Psoas muscle (tissue), 8 donors: ENCODE results near the gene RFWD3. TPM values are rescaled to one million over a fixed set of nuclear protein-coding genes. Genes with fewer than 3 reads are reported as not detected.
"Not testable (repeated sequence)": the region's sequence is repeated elsewhere in the genome, so short reads cannot be mapped to it uniquely, and the experiment has no call there.

ENCODE experiments used
- ATAC-seq, 4 donors: fragments of 200-7000 bp; cut with Tn5 transposase; one replicate each; pipeline ENCODE4 v1.9.1; 2020; ENCODE audit warnings: moderate library complexity in 3 of 4, mild to moderate bottlenecking in 2 of 4
- DNase-seq, 2 donors: peaks; one replicate each; pipeline ENCODE4 v3.0.0-alpha.2; 2020
- H3K27ac ChIP-seq: fragments of 200-600 bp; one replicate; pipeline ENCODE4 v1.8.0; 2022
- H3K27me3 ChIP-seq, 3 donors: fragments of 200-600 bp in 1 of 3; one replicate each; pipeline versions ENCODE4 v1.6.1 to v1.8.0; 2013 to 2022; ENCODE audit warnings: low read length in 2 of 3, mild to moderate bottlenecking in 2 of 3, moderate library complexity in 1 of 3; ENCODE audit not compliant: insufficient read depth in 3 of 3
- H3K36me3 ChIP-seq, 2 donors: fragments of 200-600 bp in 1 of 2; one replicate each; pipeline versions ENCODE4 v1.6.1 to v1.8.0; 2013 to 2022; ENCODE audit warnings: low read depth in 1 of 2, mild to moderate bottlenecking in 1 of 2, moderate library complexity in 1 of 2; ENCODE audit not compliant: insufficient read depth in 1 of 2
- H3K4me1 ChIP-seq: fragments of 200-600 bp; one replicate; pipeline ENCODE4 v1.8.0; 2022
- H3K4me3 ChIP-seq: fragments of 200-600 bp; one replicate; pipeline ENCODE4 v1.8.0; 2022; ENCODE audit warnings: mild to moderate bottlenecking
- H3K9me3 ChIP-seq: fragments of 200-600 bp; one replicate; pipeline ENCODE4 v1.8.0; 2022
- WGBS, 3 donors: extraction: QIAGEN DNeasy Blood & Tissue Kit; methylation state at CpG; one replicate each; pipeline versions ENCODE4 v1.1.6 to v1.1.7; 2013; 5-methylcytosine and 5-hydroxymethylcytosine counted together
- intact Hi-C, 2 donors: fragments of 100-400 bp; cut with DNase I; formaldehyde crosslinking; loops; one replicate each; pipeline versions ENCODE4 v1.11.0 to v1.14.2; 2022
- polyA plus RNA-seq, 3 donors: library from polyadenylated mRNA; stranded (reverse); fragments of 200-250 nt; gene quantifications; one replicate each; pipeline ENCODE4 v1.2.3, GENCODE V29; 2013
- total RNA-seq, 4 donors: library from RNA; stranded (reverse); fragmentation: NEBNext Ultra II Directional in 2 of 4; extraction: Animal tissue kit (Norgen Biotek cat#: 25700) in 2 of 4; gene quantifications; one replicate each; pipeline versions ENCODE4 v1.2.1 to v1.2.4, GENCODE V29; 2021 to 2023
- TF ChIP-seq, protein P1 (sequence below): fragments of 200-600 bp; IDR thresholded peaks from one replicate; pipeline ENCODE4 v1.8.0; 2022; ENCODE audit warnings: antibody characterized with exemption
- donor health status: healthy with polysubstance abuse.
- donor health status: DM: no; HTN: no; CAD: no; lungs with moderate emphysema.
- donor health status: Bipolar disorder and iron deficiency.
- donor health status: healthy.
- donor health status: DM: yes; HTN: yes; CAD: no.
- donor health status: DM: no; HTN: no; CAD: no.
- donor health status: DM: no; HTN: no; CAD: no.
- donor health status: DM: yes; HTN: yes; CAD: no.

Gene RFWD3
- total and polyA plus RNA-seq, 7 donors = 2.6 to 8.2 (median 4.0) TPM

DNA sequence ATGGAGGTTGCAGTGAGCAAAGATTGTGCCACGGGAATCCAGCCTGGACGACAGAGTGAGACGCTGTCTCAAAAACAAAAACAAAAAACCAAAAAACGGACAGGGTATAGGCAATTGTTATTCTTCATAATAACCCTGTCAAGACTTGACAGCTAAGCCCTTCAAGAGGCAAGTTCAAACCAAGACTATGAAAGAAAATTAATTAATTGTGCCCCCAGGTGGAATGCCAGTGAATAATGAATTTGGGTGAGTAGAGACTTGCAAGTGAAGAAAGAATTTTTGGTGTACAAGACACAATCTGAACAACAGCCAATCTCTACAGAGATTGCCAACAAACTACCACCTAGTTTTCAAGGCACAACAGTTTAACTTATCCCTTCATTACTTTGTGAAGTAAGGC, 6.3 kb downstream of the RFWD3 start:
- intact Hi-C loops = loop anchor here in 1 of 2 donors (10.0 kb wide), 1 partner anchor 56 kb away; the partner anchor contains the start of gene GLG1
- Histone ChIP-seq H3K4me3 (no peak overlapping the region), H3K36me3 (peaks cover 3 to 79% of the 10 kb centered on the region in 2 donors), H3K9me3 (no peaks in the 10 kb centered on the region), H3K27me3 (no peaks in the 10 kb centered on the region), H3K27ac (no peak overlapping the region), H3K4me1 (no peaks in the 10 kb centered on the region)
- no peak for ATAC-seq
- 87 to 96% (median 92%) methylated on average over 4 of the region's 4 CpGs for WGBS, 3 donors
- DNase-seq = no peak
- TF ChIP-seq, protein P1, sequence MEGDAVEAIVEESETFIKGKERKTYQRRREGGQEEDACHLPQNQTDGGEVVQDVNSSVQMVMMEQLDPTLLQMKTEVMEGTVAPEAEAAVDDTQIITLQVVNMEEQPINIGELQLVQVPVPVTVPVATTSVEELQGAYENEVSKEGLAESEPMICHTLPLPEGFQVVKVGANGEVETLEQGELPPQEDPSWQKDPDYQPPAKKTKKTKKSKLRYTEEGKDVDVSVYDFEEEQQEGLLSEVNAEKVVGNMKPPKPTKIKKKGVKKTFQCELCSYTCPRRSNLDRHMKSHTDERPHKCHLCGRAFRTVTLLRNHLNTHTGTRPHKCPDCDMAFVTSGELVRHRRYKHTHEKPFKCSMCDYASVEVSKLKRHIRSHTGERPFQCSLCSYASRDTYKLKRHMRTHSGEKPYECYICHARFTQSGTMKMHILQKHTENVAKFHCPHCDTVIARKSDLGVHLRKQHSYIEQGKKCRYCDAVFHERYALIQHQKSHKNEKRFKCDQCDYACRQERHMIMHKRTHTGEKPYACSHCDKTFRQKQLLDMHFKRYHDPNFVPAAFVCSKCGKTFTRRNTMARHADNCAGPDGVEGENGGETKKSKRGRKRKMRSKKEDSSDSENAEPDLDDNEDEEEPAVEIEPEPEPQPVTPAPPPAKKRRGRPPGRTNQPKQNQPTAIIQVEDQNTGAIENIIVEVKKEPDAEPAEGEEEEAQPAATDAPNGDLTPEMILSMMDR = no peak

DNA sequence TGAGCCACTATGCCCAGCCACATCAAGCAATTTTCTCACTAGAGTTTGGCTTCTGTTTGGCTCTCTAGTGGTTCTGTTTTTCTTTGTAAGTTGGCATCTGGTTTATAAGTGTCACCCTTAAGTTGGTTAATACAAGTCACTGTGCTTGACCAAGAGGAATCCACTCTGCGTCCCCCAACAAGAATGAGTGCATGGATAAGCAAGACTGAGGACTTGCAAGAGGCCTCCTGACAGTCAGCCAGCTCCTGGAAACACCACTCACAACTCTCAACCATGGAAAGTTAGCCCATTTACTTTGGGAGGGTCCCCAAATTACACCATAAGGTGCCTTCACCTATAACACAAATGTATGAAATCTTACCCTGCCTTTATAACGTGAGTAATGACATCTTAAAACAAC, 7.6 kb downstream of the RFWD3 start:
- Histone ChIP-seq H3K9me3 (no peaks in the 10 kb centered on the region), H3K27ac (no peak overlapping the region), H3K27me3 (no peaks in the 10 kb centered on the region), H3K36me3 (peaks cover 3 to 68% of the 10 kb centered on the region in 2 donors), H3K4me1 (no peaks in the 10 kb centered on the region), H3K4me3 (no peak overlapping the region)
- 89 to 95% (median 94%) methylated on average over 2 of the region's 2 CpGs for WGBS, 3 donors
- TF ChIP-seq, protein P1 = no peak
- DNase-seq (no peak), ATAC-seq (no peak)
- intact Hi-C loops = no loop called here

DNA sequence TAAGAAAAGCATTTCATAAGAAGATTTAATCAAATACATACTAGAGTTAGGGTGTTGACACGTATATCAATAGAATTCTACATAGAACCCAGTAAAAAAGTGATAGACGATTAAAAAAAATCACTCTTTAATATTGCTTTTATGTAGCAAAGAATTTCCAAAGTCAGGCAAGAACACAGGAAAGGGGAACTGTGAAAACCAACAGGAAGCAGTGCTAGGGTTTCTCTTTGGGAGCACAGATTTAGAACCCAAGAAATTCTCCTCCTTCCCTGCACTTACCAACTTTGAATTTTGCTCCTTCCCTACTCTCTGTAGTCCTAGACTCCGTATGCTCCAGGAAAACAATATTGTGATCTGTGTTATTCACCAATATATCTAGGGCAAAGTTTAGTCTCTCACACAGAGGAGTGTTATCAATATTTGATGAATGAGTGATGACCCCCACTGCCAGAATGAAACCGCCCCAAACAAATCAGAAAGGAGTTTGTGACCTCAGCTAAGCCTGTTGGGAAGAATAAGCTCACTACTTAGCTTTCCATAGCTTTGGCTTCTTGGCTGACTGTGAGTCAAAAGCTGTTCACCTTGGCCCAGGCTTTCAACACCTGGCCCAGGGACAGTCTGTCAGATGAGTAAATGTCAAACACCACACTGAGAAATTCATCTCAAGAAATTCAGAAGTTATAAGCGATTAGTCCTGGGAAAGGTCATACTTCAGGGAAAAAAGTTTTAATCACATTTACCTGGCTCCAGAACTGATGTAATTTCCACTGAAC, 8.6 kb downstream of the RFWD3 start:
- Histone ChIP-seq H3K4me3 (no peak overlapping the region), H3K27me3 (no peaks in the 10 kb centered on the region), H3K27ac (no peak overlapping the region), H3K9me3 (no peaks in the 10 kb centered on the region), H3K36me3 (peaks cover 3 to 58% of the 10 kb centered on the region in 2 donors), H3K4me1 (no peaks in the 10 kb centered on the region)
- peak in 1 of 4 donors; percentile 63 for ATAC-seq
- 69 to 79% (median 69%) methylated on average over 5 of the region's 5 CpGs for WGBS, 3 donors
- intact Hi-C loops = no loop called here
- TF ChIP-seq, protein P1 = no peak
- no peak for DNase-seq

GRCh38 chr16:74654536-74655050, 12.1 kb downstream of the RFWD3 start:
- Histone ChIP-seq H3K4me3 (no peak overlapping the region), H3K9me3 (no peaks in the 10 kb centered on the region), H3K36me3 (peaks cover 13 to 50% of the 10 kb centered on the region in 2 donors), H3K27me3 (no peaks in the 10 kb centered on the region), H3K4me1 (no peaks in the 10 kb centered on the region), H3K27ac (no peak overlapping the region)
- TF ChIP-seq, protein P1 = no peak
- intact Hi-C loops = no loop called here
- no peak for ATAC-seq
- 97 to 99% (median 97%) methylated on average over 3 of the region's 3 CpGs for WGBS, 3 donors
- no peak for DNase-seq

GRCh38 chr16:74652883-74653282, 13.8 kb downstream of the RFWD3 start:
- H3K4me1 ChIP-seq, DNase-seq, H3K27me3 ChIP-seq, H3K4me3 ChIP-seq, ATAC-seq, H3K9me3 ChIP-seq, intact Hi-C loops, H3K27ac ChIP-seq: not testable (repeated sequence)
- H3K36me3 ChIP-seq = peaks cover 13 to 50% of the 10 kb centered on the region in 2 donors
- WGBS, 3 donors = 94 to 100% (median 100%) methylated on average over 2 of the region's 2 CpGs
